ENCODE results near the gene EMP3. TPM values are rescaled to one million over a fixed set of nuclear protein-coding genes. Genes with fewer than 3 reads are reported as not detected.
A peak's percentile ranks its signal among the peaks of the same experiment; 100 is the strongest.

EMP3 gene
- total RNA-seq, 1 donor from 2014 or later: 277 TPM

DNA sequence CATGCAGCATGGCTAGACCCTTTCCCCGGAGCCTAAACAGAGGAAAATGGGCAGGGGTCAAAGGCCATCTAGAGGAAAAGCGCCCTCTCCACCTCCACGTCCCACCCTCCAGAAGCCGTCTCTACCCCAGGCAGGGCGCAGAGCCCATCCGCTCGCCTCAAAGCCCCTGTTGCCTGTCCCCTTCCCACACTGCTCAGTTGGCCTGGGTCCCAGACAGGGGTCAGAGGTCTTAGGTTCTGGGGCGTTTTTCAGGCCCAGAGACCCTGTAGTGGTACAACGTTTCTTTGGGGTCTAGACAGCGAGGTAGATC is 38.1 kb downstream of the EMP3 start:
- Mint-ChIP-seq H3K4me1 (ENCODE audit: low read depth) (peaks cover 8% of the 10 kb centered on the region), H3K36me3 (ENCODE audit: low read depth) (no peaks in the 10 kb centered on the region), H3K9me3 (ENCODE audit: low read depth) (no peaks in the 10 kb centered on the region), H3K27ac (ENCODE audit: unreplicated experiment) (peak overlapping the region; percentile 92), H3K27me3 (ENCODE audit: low read depth) (no peaks in the 10 kb centered on the region), H3K4me3 (ENCODE audit: unreplicated experiment) (peak overlapping the region; percentile 77)
- DNase-seq (ENCODE audit: low spot score): no peak
- TF ChIP-seq, protein P1, sequence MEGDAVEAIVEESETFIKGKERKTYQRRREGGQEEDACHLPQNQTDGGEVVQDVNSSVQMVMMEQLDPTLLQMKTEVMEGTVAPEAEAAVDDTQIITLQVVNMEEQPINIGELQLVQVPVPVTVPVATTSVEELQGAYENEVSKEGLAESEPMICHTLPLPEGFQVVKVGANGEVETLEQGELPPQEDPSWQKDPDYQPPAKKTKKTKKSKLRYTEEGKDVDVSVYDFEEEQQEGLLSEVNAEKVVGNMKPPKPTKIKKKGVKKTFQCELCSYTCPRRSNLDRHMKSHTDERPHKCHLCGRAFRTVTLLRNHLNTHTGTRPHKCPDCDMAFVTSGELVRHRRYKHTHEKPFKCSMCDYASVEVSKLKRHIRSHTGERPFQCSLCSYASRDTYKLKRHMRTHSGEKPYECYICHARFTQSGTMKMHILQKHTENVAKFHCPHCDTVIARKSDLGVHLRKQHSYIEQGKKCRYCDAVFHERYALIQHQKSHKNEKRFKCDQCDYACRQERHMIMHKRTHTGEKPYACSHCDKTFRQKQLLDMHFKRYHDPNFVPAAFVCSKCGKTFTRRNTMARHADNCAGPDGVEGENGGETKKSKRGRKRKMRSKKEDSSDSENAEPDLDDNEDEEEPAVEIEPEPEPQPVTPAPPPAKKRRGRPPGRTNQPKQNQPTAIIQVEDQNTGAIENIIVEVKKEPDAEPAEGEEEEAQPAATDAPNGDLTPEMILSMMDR (IDR thresholded peaks at IDR 0.05): no peak

DNA sequence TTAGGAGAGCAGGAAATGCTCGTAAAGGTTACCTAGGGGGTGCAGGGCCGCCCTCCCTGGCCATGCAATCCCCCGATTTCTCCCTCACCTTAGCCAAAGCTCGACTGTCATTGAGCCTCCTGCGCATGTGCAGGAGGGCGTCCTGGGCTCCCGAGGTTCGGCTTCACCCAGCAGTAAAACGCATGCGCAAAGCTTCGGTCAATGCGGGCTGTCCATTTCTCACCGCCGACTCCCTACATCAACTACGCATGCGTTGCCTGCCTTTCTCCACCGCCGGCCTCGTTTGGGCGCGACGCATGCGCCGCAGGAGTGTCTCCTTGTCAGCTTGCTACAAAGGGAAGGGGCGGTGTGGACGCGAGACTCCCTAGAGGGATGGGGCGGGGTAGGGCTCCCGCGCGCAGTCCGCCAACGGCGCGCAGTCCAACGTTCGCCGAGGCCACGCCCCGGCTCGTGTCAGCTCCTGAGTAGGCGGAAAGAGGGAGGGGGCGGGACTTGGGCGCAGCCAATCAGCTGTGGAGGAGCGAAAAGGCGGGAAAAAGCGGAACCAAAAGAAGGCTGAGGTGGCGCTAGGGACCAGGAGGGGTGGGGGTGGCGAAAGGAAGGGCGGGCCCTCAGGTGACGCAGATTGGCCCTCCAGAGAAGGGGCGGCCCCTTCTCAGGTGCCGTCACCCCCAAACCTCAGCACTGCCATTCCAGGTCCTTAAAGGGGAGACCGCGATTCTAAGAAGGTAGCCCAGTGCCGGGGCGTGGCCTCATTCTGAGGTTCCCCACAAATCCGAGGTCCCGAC is 38.7 kb downstream of the EMP3 start, which contains the start of the genes SYNGR4 and TMEM143:
SYNGR4 (plus strand) TSS at position 558 of the 788 bp plus-strand sequence. CDS start 1,476 bp downstream, outside the sequence.
TMEM143 (minus strand) TSS at position 131 of the 788 bp plus-strand sequence; CDS start at position 111, 20 bp downstream.
- Mint-ChIP-seq H3K9me3 (ENCODE audit: low read depth) (no peaks in the 10 kb centered on the region), H3K4me1 (ENCODE audit: low read depth) (peaks cover 8% of the 10 kb centered on the region), H3K36me3 (ENCODE audit: low read depth) (no peaks in the 10 kb centered on the region), H3K27ac (ENCODE audit: unreplicated experiment) (peak within 1 kb of the TSS; percentile 92), H3K4me3 (ENCODE audit: unreplicated experiment) (peak within 1 kb of the TSS; percentile 77), H3K27me3 (ENCODE audit: low read depth) (no peaks in the 10 kb centered on the region)
- peak; percentile 99 for DNase-seq (ENCODE audit: low spot score)
- TF ChIP-seq, protein P1 (IDR thresholded peaks at IDR 0.05): no peak

DNA sequence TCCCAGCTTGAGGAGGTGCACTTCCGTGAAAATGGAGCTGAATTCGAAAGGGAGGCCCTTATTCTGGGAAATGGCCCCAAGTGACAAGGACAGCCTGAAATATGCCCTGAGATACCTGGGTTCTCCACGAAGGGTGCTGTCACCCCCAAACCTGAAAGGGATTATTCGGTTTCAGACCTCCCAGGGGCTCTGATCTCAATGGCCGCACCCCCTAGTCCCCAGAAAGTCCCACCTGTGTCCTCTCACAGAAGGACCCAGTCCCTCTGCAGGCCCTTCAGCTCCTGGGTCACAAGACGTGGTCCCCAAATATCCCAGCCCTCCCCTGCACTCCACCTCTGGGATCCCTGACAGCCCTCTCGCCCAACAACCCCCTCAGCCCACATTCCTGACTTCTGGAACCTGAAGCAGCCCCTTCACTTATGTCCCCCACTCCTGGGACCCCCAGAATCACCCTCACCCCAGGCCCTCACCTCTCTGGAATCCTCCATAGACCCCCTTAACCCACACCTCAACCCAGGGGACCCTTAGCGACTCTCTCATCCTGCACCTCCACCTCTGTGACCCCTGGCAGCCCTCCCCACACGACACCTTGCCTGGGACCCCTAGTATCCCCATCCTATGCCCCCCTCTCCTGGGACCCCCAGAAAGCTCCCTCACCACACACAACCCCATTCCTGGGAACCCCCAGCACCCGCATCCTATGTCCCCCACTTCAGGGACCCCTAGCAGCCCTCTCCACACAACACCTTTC is 39.4 kb downstream of the EMP3 start:
- Mint-ChIP-seq H3K27ac (ENCODE audit: unreplicated experiment) (no peak overlapping the region), H3K27me3 (ENCODE audit: low read depth) (no peaks in the 10 kb centered on the region), H3K4me3 (ENCODE audit: unreplicated experiment) (no peak overlapping the region), H3K36me3 (ENCODE audit: low read depth) (no peaks in the 10 kb centered on the region), H3K4me1 (ENCODE audit: low read depth) (peaks cover 8% of the 10 kb centered on the region), H3K9me3 (ENCODE audit: low read depth) (no peaks in the 10 kb centered on the region)
- TF ChIP-seq, protein P1 (IDR thresholded peaks at IDR 0.05): no peak
- no peak for DNase-seq (ENCODE audit: low spot score)

DNA sequence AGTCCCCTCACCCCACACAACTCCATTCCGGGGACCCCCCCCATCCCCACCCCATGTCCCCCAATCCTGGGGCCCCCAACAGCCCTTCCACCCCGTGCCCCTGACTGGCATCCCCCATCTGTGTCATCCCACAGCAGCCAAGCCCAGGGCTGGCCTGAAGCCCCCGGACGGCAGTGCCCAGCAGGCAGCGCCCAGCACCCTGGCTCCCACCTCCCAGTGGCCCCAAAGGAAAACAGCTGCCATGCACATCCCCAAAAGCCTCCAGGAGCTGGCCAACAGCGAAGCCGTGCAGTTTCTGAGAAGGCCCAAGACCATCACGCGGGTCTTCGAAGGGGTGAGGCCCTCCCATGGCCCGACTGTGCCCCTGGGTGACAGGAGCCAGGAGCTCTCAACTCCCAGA is 40.2 kb downstream of the EMP3 start:
- no peak overlapping the region for H3K4me3 Mint-ChIP-seq (ENCODE audit: unreplicated experiment)
- TF ChIP-seq, protein P1 (IDR thresholded peaks at IDR 0.05): no peak
- DNase-seq (ENCODE audit: low spot score): no peak
- H3K27me3 Mint-ChIP-seq (ENCODE audit: low read depth): no peaks in the 10 kb centered on the region
- no peaks in the 10 kb centered on the region for H3K9me3 Mint-ChIP-seq (ENCODE audit: low read depth)
- H3K27ac Mint-ChIP-seq (ENCODE audit: unreplicated experiment): no peak overlapping the region
- H3K36me3 Mint-ChIP-seq (ENCODE audit: low read depth): no peaks in the 10 kb centered on the region
- peaks cover 8% of the 10 kb centered on the region for H3K4me1 Mint-ChIP-seq (ENCODE audit: low read depth)

DNA sequence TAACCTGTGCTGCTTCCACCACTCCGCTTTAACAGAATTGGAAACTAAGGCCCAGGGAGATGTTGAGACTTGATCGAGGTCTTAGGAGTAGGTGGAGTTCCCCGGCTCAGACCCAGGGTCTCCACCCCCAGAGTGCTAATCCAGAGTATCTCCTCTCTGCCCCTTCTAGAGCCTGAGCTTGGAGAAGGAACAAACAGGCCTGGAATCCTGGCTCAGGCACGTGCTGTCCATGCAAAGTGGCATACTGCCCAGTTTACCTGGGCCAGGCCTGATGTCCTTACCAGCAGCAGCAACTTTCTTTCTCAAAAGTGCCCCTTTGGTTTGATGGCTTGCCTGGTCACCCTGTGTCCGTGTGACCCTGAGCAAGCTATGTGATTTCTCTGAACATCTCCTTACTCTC is 42.5 kb downstream of the EMP3 start:
- peaks cover 9% of the 10 kb centered on the region for H3K4me1 Mint-ChIP-seq (ENCODE audit: low read depth)
- H3K9me3 Mint-ChIP-seq (ENCODE audit: low read depth): no peaks in the 10 kb centered on the region
- H3K36me3 Mint-ChIP-seq (ENCODE audit: low read depth): no peaks in the 10 kb centered on the region
- no peak for DNase-seq (ENCODE audit: low spot score)
- H3K4me3 Mint-ChIP-seq (ENCODE audit: unreplicated experiment): no peak overlapping the region
- no peak overlapping the region for H3K27ac Mint-ChIP-seq (ENCODE audit: unreplicated experiment)
- no peaks in the 10 kb centered on the region for H3K27me3 Mint-ChIP-seq (ENCODE audit: low read depth)
- TF ChIP-seq, protein P1 (IDR thresholded peaks at IDR 0.05): no peak
